ENCODE measurements around the gene GGA3. TPM values are rescaled to one million over a fixed set of nuclear protein-coding genes. Genes with fewer than 3 reads are reported as not detected.

The GGA3 gene
- polyA plus RNA-seq, 2 of the 4 experiments (the other 2 are of a cell fraction): 35.8 to 43.6 TPM

DNA sequence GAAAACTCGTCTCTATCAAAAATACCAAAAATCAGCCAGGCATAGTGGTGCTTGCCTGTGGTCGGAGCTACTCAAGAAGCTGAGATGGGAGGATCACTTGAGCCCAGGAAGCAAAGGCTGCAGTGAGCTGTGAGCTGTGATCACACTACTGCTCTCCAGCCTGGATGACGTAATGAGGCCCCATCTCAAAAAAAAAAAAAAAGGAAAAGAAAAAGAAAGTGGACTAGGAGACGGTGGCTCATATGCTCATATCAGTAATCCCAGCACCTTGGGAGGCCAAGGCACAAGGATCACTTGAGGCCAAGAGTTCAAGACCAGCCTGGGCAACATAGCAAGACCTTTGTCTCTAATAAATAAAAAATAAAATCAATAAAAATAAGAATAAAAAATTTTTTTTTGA lies 69.8 kb downstream of the GGA3 start:
- POLR2A ChIA-PET: interaction anchor here (1.4 kb wide), 1 partner anchor 10 kb away, joined by 4 read pairs; no protein-coding TSS in a partner anchor
- no peak overlapping the region for H3K4me2 ChIP-seq
- FAIRE-seq: no peak

DNA sequence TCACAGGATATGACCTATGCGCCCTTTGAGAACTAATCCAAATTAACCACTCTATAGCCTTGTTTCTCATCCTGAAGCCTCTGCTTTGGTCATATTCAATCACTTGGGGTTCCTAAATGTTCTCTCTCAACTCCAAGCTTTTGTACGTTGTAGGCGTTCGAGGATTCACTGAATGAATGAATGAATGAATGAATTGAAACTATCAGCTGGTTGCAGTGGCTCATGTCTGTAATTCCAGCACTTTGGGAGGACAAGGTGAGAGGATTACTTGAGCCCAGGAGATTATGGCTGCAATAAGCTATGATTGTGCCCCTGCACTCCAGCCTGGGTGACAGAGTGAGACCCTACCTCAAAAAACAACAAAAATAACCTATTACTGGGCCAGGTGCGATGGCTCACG lies 72.8 kb downstream of the GGA3 start:
- POLR2A ChIA-PET: interaction anchor here (1.2 kb wide), 1 partner anchor 64 kb away, joined by 4 read pairs; no protein-coding TSS in a partner anchor
- no peak overlapping the region for H3K27ac ChIP-seq

More for the DNA sequence above, 69.8 kb downstream of the GGA3 start:
- 87% methylated on average over 4 of the region's 4 CpGs for WGBS (ENCODE audit: missing lambda C conversion rate)
- H3K4me3 ChIP-seq: no peak overlapping the region
- H3K4me1 ChIP-seq: peaks cover 7% of the 10 kb centered on the region; the same call in 1 of the 3 replicates
- no peak for DNase-seq (ENCODE audit: low read depth in 1 of 2, low spot score in 1 of 2)
- TF ChIP-seq CEBPB (IDR thresholded peaks at IDR 0.05): no peak
- no peak for TF ChIP-seq HOXB5 (CRISPR knock-in tag; IDR thresholded peaks at IDR 0.05)
- TF ChIP-seq SMC3 (IDR thresholded peaks at IDR 0.05): no peak
- TF ChIP-seq JUN (IDR thresholded peaks at IDR 0.05): no peak
- TF ChIP-seq EP300 (IDR thresholded peaks at IDR 0.05): no peak
- no peak for TF ChIP-seq MAX (IDR thresholded peaks at IDR 0.05)
- no peaks in the 10 kb centered on the region for H3K9me3 ChIP-seq
- H3K27ac ChIP-seq: no peak overlapping the region
- CTCF ChIA-PET: interaction anchor here (0.6 to 11.6 kb wide), 11 partner anchors 10 to 134 kb away, joined by 3 to 178 read pairs (median 3); partner anchors contain the start of genes NT5C and NUP85
- no peak for ATAC-seq

More for the DNA sequence above, 72.8 kb downstream of the GGA3 start:
- no peak for FAIRE-seq
- CTCF ChIA-PET: interaction anchor here (0.8 to 11.6 kb wide), 16 partner anchors 8 to 231 kb away, joined by 3 to 178 read pairs (median 4); partner anchors contain the start of genes MIF4GD, NT5C and NUP85
- H3K4me2 ChIP-seq: no peak overlapping the region
- H3K9me3 ChIP-seq: no peaks in the 10 kb centered on the region
- DNase-seq (ENCODE audit: low read depth in 1 of 2, low spot score in 1 of 2): no peak
- peaks cover 8% of the 10 kb centered on the region; the same call in 2 of the 3 replicates for H3K4me1 ChIP-seq
- no peak for ATAC-seq
- WGBS (ENCODE audit: missing lambda C conversion rate): 92% methylated on average over 6 of the region's 6 CpGs
- H3K4me3 ChIP-seq: no peak overlapping the region
- TF ChIP-seq ZNF302 (CRISPR knock-in tag; IDR thresholded peaks at IDR 0.05) (no peak), MYC (IDR thresholded peaks at IDR 0.05; ENCODE audit: borderline replicate concordance, low read length) (no peak), TFCP2L1 (CRISPR knock-in tag; IDR thresholded peaks at IDR 0.05) (no peak), KDM1A (IDR thresholded peaks at IDR 0.05; ENCODE audit: low read depth) (no peak), FOSB (CRISPR knock-in tag; IDR thresholded peaks at IDR 0.05) (no peak), CHD4 (IDR thresholded peaks at IDR 0.05; ENCODE audit: borderline replicate concordance) (no peak), CEBPB (IDR thresholded peaks at IDR 0.05) (no peak), SREBF2 (IDR thresholded peaks at IDR 0.05) (no peak), USF2 (IDR thresholded peaks at IDR 0.05) (no peak), BHLHE40 (IDR thresholded peaks at IDR 0.05; ENCODE audit: low read depth, low read length) (no peak), HMGXB4 (CRISPR knock-in tag; IDR thresholded peaks at IDR 0.05; ENCODE audit: borderline replicate concordance) (no peak)

Other genes with a start within 250 kb of the GGA3 start
- gene MRPL58, start 248.9 kb downstream of the GGA3 start, polyA plus RNA-seq (2011; rRNA removed): 86.4 and 127 TPM in 2 replicates
- gene MRPL58, start 248.9 kb downstream of the GGA3 start, polyA plus RNA-seq (2017; fragmentation: RNase III; extraction: RNeasy Plus Mini Kit Qiagen cat#74134 plus additional on column Dnase treatment): 89.4 to 105 TPM (median 95.3 TPM) in 3 replicates
- 314 and 333 TPM in 2 replicates for gene ATP5PD, start 214.6 kb downstream of the GGA3 start, polyA plus RNA-seq (2011; rRNA removed)
- gene ATP5PD, start 214.6 kb downstream of the GGA3 start, polyA plus RNA-seq (2017; fragmentation: RNase III; extraction: RNeasy Plus Mini Kit Qiagen cat#74134 plus additional on column Dnase treatment): 429 to 463 TPM (median 440 TPM) in 3 replicates
- gene KCTD2, start 214.4 kb downstream of the GGA3 start, polyA plus RNA-seq (2011; rRNA removed): 31.3 and 34.1 TPM in 2 replicates
- 16.3 to 18.8 TPM (median 18.6 TPM) in 3 replicates for gene KCTD2, start 214.4 kb downstream of the GGA3 start, polyA plus RNA-seq (2017; fragmentation: RNase III; extraction: RNeasy Plus Mini Kit Qiagen cat#74134 plus additional on column Dnase treatment)
- 19.0 and 20.1 TPM in 2 replicates for gene SLC16A5, start 173.7 kb downstream of the GGA3 start, polyA plus RNA-seq (2011; rRNA removed)
- 19.5 to 27.6 TPM (median 27.2 TPM) in 3 replicates for gene SLC16A5, start 173.7 kb downstream of the GGA3 start, polyA plus RNA-seq (2017; fragmentation: RNase III; extraction: RNeasy Plus Mini Kit Qiagen cat#74134 plus additional on column Dnase treatment)
- 8.5 and 9.5 TPM in 2 replicates for gene ARMC7, start 151.6 kb downstream of the GGA3 start, polyA plus RNA-seq (2011; rRNA removed)
- gene ARMC7, start 151.6 kb downstream of the GGA3 start, polyA plus RNA-seq (2017; fragmentation: RNase III; extraction: RNeasy Plus Mini Kit Qiagen cat#74134 plus additional on column Dnase treatment): 11.3 to 13.1 TPM (median 12.6 TPM) in 3 replicates
- gene NT5C, start 129.9 kb downstream of the GGA3 start, polyA plus RNA-seq (2011; rRNA removed): 54.5 and 73.7 TPM in 2 replicates
- 83.8 to 92.2 TPM (median 91.4 TPM) in 3 replicates for gene NT5C, start 129.9 kb downstream of the GGA3 start, polyA plus RNA-seq (2017; fragmentation: RNase III; extraction: RNeasy Plus Mini Kit Qiagen cat#74134 plus additional on column Dnase treatment)
- 141 and 196 TPM in 2 replicates for gene JPT1, start 107.1 kb downstream of the GGA3 start, polyA plus RNA-seq (2011; rRNA removed)
- 623 to 739 TPM (median 629 TPM) in 3 replicates for gene JPT1, start 107.1 kb downstream of the GGA3 start, polyA plus RNA-seq (2017; fragmentation: RNase III; extraction: RNeasy Plus Mini Kit Qiagen cat#74134 plus additional on column Dnase treatment)
- 400 and 545 TPM in 2 replicates for gene SUMO2, start 78.6 kb downstream of the GGA3 start, polyA plus RNA-seq (2011; rRNA removed)
- 452 to 573 TPM (median 525 TPM) in 3 replicates for gene SUMO2, start 78.6 kb downstream of the GGA3 start, polyA plus RNA-seq (2017; fragmentation: RNase III; extraction: RNeasy Plus Mini Kit Qiagen cat#74134 plus additional on column Dnase treatment)
- gene NUP85, start 55.9 kb downstream of the GGA3 start, polyA plus RNA-seq (2011; rRNA removed): 110 and 124 TPM in 2 replicates
- gene NUP85, start 55.9 kb downstream of the GGA3 start, polyA plus RNA-seq (2017; fragmentation: RNase III; extraction: RNeasy Plus Mini Kit Qiagen cat#74134 plus additional on column Dnase treatment): 83.4 to 87.1 TPM (median 84.1 TPM) in 3 replicates
- gene MRPS7, start 273 bp upstream of the GGA3 start, polyA plus RNA-seq (2011; rRNA removed): 144 and 157 TPM in 2 replicates
- 161 to 164 TPM (median 163 TPM) in 3 replicates for gene MRPS7, start 273 bp upstream of the GGA3 start, polyA plus RNA-seq (2017; fragmentation: RNase III; extraction: RNeasy Plus Mini Kit Qiagen cat#74134 plus additional on column Dnase treatment)
- gene MIF4GD, start 9.6 kb upstream of the GGA3 start, polyA plus RNA-seq (2011; rRNA removed): 61.0 and 71.4 TPM in 2 replicates
- 22.2 to 24.6 TPM (median 23.9 TPM) in 3 replicates for gene MIF4GD, start 9.6 kb upstream of the GGA3 start, polyA plus RNA-seq (2017; fragmentation: RNase III; extraction: RNeasy Plus Mini Kit Qiagen cat#74134 plus additional on column Dnase treatment)
- 14.8 and 15.3 TPM in 2 replicates for gene SLC25A19, start 27.8 kb upstream of the GGA3 start, polyA plus RNA-seq (2011; rRNA removed)
- 13.7 to 16.4 TPM (median 14.9 TPM) in 3 replicates for gene SLC25A19, start 27.8 kb upstream of the GGA3 start, polyA plus RNA-seq (2017; fragmentation: RNase III; extraction: RNeasy Plus Mini Kit Qiagen cat#74134 plus additional on column Dnase treatment)
- 87.5 and 91.4 TPM in 2 replicates for gene GRB2, start 144.1 kb upstream of the GGA3 start, polyA plus RNA-seq (2011; rRNA removed)
- 89.0 to 91.9 TPM (median 90.1 TPM) in 3 replicates for gene GRB2, start 144.1 kb upstream of the GGA3 start, polyA plus RNA-seq (2017; fragmentation: RNase III; extraction: RNeasy Plus Mini Kit Qiagen cat#74134 plus additional on column Dnase treatment)
- 30.5 and 42.7 TPM in 2 replicates for gene TMEM94, start 195.0 kb upstream of the GGA3 start, polyA plus RNA-seq (2011; rRNA removed)
- gene TMEM94, start 195.0 kb upstream of the GGA3 start, polyA plus RNA-seq (2017; fragmentation: RNase III; extraction: RNeasy Plus Mini Kit Qiagen cat#74134 plus additional on column Dnase treatment): 50.0 to 64.9 TPM (median 63.8 TPM) in 3 replicates

All from A549 (cell line).